GM19238 (cell line): ENCODE data around the gene SLC35F2.

Experiments used
- DNase-seq: peaks from one replicate; pipeline ENCODE4 v3.0.0; 2011; ENCODE audit warnings: low spot score; ENCODE audit not compliant: insufficient read length

SLC35F2 gene

DNA sequence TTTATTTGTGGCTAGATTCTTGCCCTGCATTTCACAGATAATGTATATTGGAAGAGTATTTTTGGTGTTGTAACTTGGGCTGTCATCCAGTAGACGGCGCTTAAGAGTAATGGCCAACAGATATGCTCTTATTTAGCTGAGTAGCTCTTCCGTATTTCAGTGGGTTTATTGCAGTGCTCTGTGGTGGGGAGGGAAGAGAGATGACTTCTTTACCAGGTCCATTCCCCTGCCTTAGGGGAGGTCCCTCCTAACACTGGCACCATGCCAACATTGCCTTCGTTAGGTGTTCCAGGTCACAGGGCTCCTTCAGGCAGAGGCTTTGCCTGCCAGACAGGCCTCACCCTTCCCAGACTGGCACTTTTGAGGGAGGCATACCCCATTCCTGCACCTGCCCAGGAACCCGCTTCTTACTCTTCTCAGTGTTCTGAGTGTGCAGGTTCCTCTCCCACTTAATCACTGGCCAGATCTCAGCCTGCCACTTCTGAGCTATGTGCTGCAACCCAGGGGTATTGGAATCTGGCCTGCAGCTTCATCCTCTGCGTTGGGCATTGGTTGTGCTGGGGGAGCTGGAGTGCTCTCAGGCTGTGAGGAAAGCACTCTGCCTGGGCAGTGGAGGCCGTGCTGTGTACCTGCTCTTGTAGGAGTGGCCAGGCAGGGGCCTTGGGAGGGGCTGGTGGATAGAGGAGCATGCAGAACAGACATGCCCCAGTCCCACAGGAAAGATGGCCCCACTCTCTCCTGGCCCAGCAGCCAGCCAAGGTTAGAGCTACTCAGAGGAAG, 117.4 kb downstream of the SLC35F2 start:
- peak; percentile 13 for DNase-seq
